Fibroblast of pulmonary artery (primary cell): ENCODE results near the gene HSD17B12.

Experiments used
- DNase-seq: peaks from one replicate; pipeline ENCODE4 v3.0.0-alpha.2; 2010; ENCODE audit warnings: low read depth
- H3K4me3 ChIP-seq: replicated peaks from 2 replicates; pipeline ENCODE4 v1.5.1; 2011; ENCODE audit warnings: low read depth, mild to moderate bottlenecking, control low read depth, low read length, moderate library complexity
- TF ChIP-seq, protein P1 (sequence below): IDR thresholded peaks from 2 replicates; pipeline ENCODE4 v1.5.1; 2011; ENCODE audit warnings: mild to moderate bottlenecking, control low read depth, low read length, inconsistent platforms; ENCODE audit errors: missing control alignments

HSD17B12 gene

DNA sequence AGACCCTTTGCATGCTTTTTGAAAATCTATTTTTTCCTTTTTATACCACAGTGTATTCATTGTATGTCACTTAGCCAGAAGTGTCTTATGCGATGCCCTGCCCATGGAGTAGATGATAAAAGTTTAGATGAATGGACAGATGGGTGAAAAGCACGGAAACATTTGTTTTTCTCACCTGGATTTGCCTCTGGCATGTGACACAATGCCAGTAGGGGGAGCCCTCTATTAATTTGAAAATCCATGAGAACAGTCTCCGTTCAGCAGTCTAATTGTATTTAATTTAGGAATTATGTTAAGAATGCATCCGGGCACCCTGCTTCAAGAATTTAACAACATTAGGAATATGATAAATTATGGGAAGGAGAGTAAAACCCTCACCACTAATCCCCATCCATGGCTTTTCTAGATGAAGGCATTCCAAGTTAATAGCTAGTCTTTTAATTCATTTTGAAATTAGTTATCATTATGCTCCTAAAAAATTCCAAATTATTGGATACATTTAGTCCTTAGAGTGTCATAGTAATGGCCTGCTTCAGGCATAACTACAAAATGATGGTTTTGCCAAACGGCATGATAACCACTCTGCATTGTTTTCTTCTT is 144.8 kb downstream of the HSD17B12 start:
- no peak overlapping the region for H3K4me3 ChIP-seq
- DNase-seq: peak; percentile 54

GRCh38 chr11:43830928-43831440 is 150.4 kb downstream of the HSD17B12 start:
- H3K4me3 ChIP-seq: peak overlapping the region; percentile 0
- TF ChIP-seq, protein P1, sequence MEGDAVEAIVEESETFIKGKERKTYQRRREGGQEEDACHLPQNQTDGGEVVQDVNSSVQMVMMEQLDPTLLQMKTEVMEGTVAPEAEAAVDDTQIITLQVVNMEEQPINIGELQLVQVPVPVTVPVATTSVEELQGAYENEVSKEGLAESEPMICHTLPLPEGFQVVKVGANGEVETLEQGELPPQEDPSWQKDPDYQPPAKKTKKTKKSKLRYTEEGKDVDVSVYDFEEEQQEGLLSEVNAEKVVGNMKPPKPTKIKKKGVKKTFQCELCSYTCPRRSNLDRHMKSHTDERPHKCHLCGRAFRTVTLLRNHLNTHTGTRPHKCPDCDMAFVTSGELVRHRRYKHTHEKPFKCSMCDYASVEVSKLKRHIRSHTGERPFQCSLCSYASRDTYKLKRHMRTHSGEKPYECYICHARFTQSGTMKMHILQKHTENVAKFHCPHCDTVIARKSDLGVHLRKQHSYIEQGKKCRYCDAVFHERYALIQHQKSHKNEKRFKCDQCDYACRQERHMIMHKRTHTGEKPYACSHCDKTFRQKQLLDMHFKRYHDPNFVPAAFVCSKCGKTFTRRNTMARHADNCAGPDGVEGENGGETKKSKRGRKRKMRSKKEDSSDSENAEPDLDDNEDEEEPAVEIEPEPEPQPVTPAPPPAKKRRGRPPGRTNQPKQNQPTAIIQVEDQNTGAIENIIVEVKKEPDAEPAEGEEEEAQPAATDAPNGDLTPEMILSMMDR: no peak
- DNase-seq: peak; percentile 98

More for the DNA sequence above, 144.8 kb downstream of the HSD17B12 start:
- TF ChIP-seq, protein P1: peak; percentile 78

GRCh38 chr11:43832536-43832935 is 152.0 kb downstream of the HSD17B12 start:
- no peak overlapping the region for H3K4me3 ChIP-seq
- TF ChIP-seq, protein P1: no peak
- no peak for DNase-seq

GRCh38 chr11:43833657-43834073 is 153.1 kb downstream of the HSD17B12 start:
- DNase-seq: peak; percentile 82
- TF ChIP-seq, protein P1: no peak
- no peak overlapping the region for H3K4me3 ChIP-seq

GRCh38 chr11:43834286-43834685 is 153.7 kb downstream of the HSD17B12 start:
- no peak for DNase-seq
- TF ChIP-seq, protein P1: no peak
- no peak overlapping the region for H3K4me3 ChIP-seq

GRCh38 chr11:43835104-43835503 is 154.6 kb downstream of the HSD17B12 start:
- no peak overlapping the region for H3K4me3 ChIP-seq
- DNase-seq: no peak
- TF ChIP-seq, protein P1: no peak

DNA sequence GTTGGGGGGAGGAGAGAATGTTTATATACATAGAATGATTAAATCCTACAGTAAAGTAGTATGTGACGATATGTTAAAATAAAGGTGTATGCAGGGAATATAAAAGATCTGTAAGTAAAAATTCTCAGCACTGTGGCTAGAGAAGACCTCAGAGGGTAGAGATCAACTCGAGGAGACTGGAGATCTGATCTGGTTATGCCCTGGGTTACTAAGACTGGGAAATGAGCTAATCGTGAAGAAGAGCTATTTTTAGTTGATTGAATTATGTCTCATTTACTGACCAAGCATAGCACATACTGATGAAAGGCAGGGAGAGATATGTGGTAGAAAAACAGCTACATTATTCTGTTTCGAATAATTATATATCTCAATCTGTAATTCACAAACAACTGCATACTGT is 157.3 kb downstream of the HSD17B12 start:
- TF ChIP-seq, protein P1: no peak
- no peak overlapping the region for H3K4me3 ChIP-seq
- no peak for DNase-seq
